Stimulated activated CD8-positive, alpha-beta memory T cell treated with anti-CD3 and anti-CD28 coated beads, Interleukin-4, amount 100 ng/mL, for 1 hour (primary cell): ENCODE measurements around the gene KAZN.

Source experiments
- DNase-seq, 2 donors: peaks; one replicate each; pipeline ENCODE4 v3.0.0-alpha.2; 2020; ENCODE audit warnings: low read depth in 2 of 2, low spot score in 1 of 2

Gene KAZN

DNA sequence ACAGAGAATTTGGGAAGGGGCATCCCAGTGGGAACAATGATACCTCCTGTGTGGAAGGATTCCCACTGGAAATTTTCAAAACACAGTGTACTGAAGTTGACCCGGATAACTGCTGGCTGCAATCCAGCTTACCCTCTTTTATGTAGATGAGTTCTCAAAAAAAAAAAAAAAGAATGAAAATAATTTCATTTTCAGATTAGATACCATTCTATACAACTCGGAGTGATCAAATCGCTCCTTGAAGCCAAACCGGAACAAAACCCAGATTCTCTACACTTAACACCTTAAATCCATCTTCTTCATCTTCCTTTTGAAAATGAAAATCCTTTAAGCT lies 69.1 kb downstream of the KAZN start:
- no peak for DNase-seq

DNA sequence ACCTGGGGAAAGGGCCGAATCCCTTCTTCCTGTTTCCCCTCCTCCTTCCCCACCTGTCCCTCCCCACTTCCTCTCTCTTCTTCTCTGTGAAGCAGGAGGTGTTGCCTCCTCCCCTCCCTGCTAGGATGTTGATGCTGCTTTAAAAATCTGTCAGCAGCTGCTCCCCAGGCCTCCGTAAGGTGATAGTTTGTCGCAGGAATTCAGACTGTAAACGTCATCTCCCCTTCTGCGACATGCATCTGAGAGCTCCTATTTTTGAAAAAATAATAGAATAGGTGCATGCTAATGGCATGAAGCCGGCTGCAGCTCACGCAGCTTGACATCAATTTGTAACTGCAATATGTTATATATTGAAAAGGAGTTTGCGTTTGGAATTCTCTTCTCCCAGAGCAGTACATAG lies 70.1 kb downstream of the KAZN start:
- no peak for DNase-seq

DNA sequence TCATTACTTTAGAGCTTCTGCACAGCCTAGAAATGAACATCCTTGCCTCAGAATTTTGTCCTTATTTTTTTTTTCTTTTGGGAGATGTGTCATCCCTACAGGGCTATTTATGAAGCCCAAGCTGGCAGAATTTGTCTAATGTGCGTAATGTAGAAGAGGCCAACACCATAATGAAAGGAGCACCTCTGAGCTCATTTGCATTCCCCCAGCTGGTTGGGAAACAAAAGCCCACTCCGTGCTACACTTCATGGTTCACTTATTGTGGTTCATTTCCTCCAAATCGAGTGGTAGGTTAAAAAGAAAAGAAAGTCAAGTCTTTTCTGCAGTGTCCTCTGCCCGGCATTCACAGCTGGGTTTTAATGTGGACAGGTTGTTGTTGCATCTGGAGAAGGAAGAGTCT lies 73.5 kb downstream of the KAZN start:
- no peak for DNase-seq

DNA sequence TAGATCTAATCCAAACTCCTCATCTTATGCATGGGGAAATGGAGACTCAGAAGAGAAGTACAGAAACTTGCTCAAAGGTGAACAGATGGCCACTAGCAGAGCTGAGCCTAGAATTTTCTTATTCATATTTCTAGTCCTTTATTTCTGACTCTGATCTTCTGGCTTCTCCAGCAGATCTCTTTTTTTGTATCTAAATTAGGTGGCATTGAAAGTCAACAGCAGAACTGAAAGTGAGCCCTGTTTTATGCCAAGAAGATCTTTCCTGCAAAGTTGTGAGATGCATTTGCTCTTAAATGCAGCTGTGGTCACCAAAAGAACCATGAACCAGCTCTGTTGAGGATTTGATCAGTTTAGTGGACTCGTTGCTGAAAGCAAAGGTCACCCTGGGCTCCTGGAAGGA lies 75.5 kb downstream of the KAZN start:
- DNase-seq = no peak

- no peak for DNase-seq
Observed at GRCh38 chr1:14676400-14676799, 77.9 kb downstream of the KAZN start.

- no peak for DNase-seq
Observed at GRCh38 chr1:14677292-14677971, 78.9 kb downstream of the KAZN start.

DNA sequence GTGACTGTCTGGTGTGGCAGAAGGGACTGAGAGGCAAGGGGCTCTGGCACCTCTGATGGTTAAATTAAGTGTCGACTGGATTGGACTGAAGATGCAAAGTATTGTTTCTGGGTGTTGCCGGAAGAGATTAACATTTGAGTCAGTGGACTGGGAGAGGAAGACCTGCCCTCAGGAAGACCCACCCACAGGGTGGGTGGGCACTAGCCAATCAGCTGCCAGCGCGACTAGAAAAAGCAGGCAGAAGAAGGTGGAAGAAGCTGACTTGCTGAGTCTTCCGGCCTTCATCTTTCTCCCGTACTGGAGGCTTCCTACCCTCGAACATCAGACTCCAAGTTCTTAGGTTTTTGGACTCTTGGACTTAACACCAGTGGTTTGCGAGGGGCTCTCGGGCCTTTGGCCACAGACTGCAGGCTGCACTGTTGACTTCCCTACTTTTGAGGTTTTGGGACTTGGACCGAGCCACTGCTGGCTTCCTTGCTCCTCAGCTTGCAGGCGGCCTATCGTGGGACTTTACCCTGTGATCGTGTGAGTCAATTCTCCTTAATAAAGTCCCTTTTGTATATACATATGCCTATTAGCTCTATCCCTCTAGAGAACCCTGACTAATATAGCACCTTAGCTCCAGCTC lies 79.6 kb downstream of the KAZN start:
- DNase-seq = no peak

DNA sequence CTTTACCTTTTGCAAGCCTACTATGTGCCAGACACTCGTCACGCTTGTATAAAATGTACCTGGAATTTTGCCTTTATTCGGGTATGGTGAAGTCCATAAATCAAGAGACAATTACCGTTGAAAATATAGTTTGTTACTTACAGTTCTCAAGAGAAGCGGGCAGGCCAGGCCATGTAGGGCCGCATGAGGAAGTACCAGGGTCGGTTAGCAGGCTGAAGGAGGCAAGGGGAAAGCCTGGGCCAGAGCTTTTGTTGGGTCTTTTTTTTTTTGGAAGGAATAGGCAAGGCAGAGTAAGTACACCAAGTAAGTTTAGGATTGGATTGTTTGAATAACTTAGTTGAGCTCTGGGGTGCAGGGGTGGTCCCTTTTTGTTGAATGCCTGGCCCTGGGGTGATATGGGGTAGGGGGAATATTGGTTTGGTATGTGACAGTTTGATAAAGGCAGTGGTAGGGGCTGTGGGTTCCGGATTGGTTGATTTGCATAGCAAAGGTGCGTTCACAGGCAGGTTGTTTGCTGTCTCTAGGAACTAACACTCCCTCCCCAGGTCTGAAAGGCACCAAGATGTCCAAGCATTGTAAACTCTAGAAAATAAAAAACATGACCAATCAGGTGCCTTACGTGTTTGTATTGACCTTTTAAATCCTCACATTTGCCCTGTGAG lies 80.7 kb downstream of the KAZN start:
- no peak for DNase-seq

GRCh38 chr1:14681182-14681581 lies 82.7 kb downstream of the KAZN start:
- DNase-seq = no peak

DNA sequence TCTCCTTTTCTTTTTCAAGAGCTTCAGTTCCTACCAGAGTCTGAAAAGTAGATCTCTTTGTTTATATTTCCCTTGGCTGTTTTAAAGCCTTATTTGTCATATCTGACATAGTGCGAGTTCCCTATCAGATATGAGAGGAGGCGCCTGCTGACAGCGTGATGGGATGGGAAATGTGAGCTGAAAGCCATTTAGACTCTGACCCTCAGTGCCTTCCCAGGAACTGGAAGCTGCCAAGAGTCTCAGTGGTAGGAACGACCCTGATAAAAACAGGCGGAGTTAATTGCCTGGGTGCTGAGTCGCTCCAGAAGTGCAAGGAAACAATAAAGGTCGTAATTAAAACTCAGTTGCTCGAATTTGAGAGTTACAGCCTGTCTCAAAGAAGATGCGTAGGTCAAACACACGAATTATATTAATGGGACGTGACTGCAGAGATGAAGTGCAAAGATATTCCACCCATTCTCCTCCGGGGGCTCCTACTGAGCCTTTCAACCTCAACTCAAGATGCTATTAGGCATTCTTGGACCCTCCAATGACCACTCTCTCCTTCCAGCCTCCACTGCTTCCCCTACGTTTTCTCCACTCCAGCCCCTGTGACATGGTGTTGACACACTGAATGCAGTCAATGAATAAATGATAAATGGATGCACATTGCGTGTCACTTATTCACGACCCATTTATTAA lies 84.6 kb downstream of the KAZN start:
- no peak for DNase-seq

DNA sequence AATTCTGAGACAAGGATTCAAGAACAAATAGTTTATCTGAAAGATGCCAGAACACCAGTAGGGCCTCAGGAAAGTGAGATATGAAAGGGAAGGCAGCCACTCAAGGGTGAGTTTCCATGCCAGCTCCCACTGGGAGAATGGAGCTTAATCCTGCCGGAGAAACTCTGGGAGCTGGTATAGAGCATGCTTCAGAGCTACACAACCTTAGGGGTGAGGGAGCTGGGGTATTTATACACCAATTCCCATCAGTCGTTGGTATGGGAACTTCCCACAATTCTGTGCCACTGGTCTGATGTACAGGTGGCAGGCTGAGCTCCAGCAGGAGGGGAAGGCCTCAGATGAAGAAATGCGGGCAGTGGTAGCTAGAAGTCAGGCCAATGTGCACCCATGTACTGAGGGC lies 86.6 kb downstream of the KAZN start:
- no peak for DNase-seq

DNA sequence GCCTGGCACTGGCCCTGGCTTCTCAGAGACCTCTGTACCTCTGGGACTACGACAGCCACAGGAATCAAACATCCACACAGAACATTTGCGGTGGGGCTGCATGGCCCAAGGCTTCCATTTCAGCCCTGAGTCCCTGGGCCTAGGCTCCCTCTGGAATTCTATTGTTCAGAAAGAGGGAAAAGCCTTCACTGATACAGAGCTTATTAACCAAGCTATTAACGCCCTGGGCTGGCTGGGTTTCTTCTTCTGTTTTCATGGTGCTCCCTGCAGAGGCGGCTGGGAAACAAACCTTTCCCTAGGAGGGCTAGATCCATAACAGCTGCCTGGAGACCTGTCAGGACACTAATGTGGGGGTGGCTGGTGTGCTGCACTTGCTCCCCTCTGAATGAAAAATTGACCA lies 88.2 kb downstream of the KAZN start:
- no peak for DNase-seq

DNA sequence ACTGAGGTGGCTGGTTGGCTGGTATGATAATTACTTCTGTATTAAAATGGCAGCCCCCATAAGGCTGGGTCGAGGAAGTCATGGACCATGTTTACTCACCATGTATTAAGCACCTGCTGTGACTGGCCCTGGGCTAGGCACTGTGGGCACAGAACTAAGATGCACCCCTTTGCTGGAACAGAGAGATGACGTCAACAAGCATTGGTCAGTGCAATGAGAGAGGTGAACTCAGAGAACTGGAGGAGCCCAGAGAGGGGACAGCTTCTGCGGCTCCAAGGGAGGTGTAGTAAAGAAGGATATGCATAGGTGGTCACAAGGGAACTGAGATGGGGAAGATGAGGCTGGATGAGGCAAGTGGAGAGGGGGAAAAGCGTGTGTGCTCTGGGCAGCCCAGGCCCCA lies 88.7 kb downstream of the KAZN start:
- DNase-seq = no peak

- DNase-seq = no peak
Observed at GRCh38 chr1:14689996-14690615, 91.6 kb downstream of the KAZN start.

DNA sequence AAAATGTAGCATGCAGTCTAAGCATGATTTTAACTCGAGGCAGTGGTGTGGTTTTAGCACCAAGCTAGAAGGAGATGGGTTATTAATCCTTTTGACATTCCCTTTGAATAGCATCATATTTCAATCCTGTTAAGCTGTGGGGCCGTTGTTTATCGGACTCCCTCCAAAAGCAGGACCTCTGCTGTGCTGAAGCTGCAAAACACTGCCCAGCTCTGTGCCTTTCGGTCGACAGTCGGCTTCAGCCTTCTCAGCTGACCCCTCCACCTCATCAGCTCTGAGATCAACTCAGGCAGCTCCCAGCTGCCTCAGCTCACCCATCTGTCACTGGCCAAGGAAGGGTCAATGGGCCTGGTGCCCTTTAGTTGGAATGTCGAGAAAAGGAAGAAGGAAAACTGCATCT lies 95.5 kb downstream of the KAZN start:
- no peak for DNase-seq

- DNase-seq = no peak
Observed at GRCh38 chr1:14694589-14694988, 96.1 kb downstream of the KAZN start.

GRCh38 chr1:14696761-14697160 lies 98.3 kb downstream of the KAZN start:
- DNase-seq = no peak

- no peak for DNase-seq
Observed at GRCh38 chr1:14697353-14697752, 98.9 kb downstream of the KAZN start.

DNA sequence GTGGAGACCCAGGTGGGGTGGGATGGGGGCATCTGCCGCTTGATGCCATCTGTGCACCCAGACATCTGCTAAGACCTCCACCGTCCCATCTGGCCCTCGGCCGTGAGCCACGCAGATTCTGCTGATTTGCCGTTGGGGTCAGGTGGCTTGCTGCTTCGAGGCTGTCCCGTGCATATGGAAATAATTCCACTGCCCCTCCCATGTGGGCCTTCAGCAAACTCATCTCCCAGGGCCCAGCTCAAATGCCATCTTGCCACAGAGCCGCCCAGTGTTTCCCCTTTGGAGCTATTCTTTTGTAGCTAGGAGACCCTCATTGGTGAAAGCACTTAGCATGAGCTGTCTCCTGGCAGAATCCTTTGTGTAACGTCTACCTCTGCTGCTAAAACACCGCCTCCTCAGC lies 99.8 kb downstream of the KAZN start:
- no peak for DNase-seq

GRCh38 chr1:14699620-14700019 lies 101.1 kb downstream of the KAZN start:
- no peak for DNase-seq

GRCh38 chr1:14704846-14705245 lies 106.4 kb downstream of the KAZN start:
- DNase-seq = no peak

- no peak for DNase-seq
Observed at GRCh38 chr1:14705824-14706223, 107.3 kb downstream of the KAZN start.
